SK-N-SH (cell line): ENCODE measurements around the gene C3orf52. TPM values are rescaled to one million over a fixed set of nuclear protein-coding genes. Genes with fewer than 3 reads are reported as not detected.

Source experiments
- CTCF ChIA-PET: fragments of 300-600, 350-600 bp; formaldehyde crosslinking; extraction: SDS; loops from one replicate; lab custom pipeline; 2021; lab: Yijun Ruan, JAX
- POLR2A ChIA-PET: fragments of 350-600 bp; sonication (Branson Sonifier 250); formaldehyde crosslinking; extraction: SDS; loops from one replicate; lab custom pipeline; 2020; ENCODE audit warnings: antibody characterized with exemption, inconsistent platforms; lab: Yijun Ruan, JAX
- DNase-seq: peaks from one replicate; pipeline ENCODE4 v3.0.0; 2012
- H2AFZ ChIP-seq: fragments of 200-600 bp; sonication (generic); 2 replicates; pipeline ENCODE4 v1.8.1; 2016; ENCODE audit warnings: antibody characterized with exemption, mild to moderate bottlenecking, low read depth
- H3F3A ChIP-seq: fragments of 200-600 bp; sonication (generic); replicated peaks from 2 replicates; pipeline ENCODE3; 2016; ENCODE audit warnings: antibody characterized with exemption, mild to moderate bottlenecking; ENCODE audit not compliant: insufficient read depth
- H3K27ac ChIP-seq, 2 experiments: fragments of 200-500 bp in 1 of 2; fragments of 200-600 bp in 1 of 2; sonication (Bioruptor generic) in 1 of 2; sonication (generic), shearing (Covaris generic) in 1 of 2; 2 replicates each; pipeline versions ENCODE4 v1.5.1 to v1.6.1; 2014 to 2016; ENCODE audit warnings: low read depth in 2 of 2, inconsistent platforms in 1 of 2, low read length in 1 of 2, mild to moderate bottlenecking in 1 of 2, mixed read lengths in 1 of 2
- H3K27me3 ChIP-seq: fragments of 200-600 bp; sonication (generic), shearing (Covaris generic); 2 replicates; pipeline ENCODE4 v1.6.1; 2016; ENCODE audit warnings: mixed run types; ENCODE audit not compliant: insufficient read depth
- H3K36me3 ChIP-seq, 2 experiments: fragments of 200-500 bp in 1 of 2; fragments of 200-600 bp in 1 of 2; sonication (Bioruptor generic) in 1 of 2; sonication (generic) in 1 of 2; replicated peaks in 1 of 2; 2 replicates each; pipeline versions ENCODE3 to v1.5.1; 2014 to 2016; ENCODE audit warnings: low read length in 1 of 2, mild to moderate bottlenecking in 1 of 2; ENCODE audit not compliant: insufficient read depth in 2 of 2, control insufficient read depth in 1 of 2
- H3K4me1 ChIP-seq, 2 experiments: fragments of 200-500 bp in 1 of 2; fragments of 200-600 bp in 1 of 2; sonication (Bioruptor generic) in 1 of 2; sonication (generic), shearing (Covaris generic) in 1 of 2; 2 replicates each; pipeline versions ENCODE4 v1.5.1 to v1.6.1; 2014 to 2016; ENCODE audit warnings: low read depth in 1 of 2, low read length in 1 of 2, mixed run types in 1 of 2; ENCODE audit not compliant: insufficient read depth in 2 of 2, control insufficient read depth in 1 of 2
- H3K4me2 ChIP-seq: fragments of 200-600 bp; sonication (generic), shearing (Covaris generic); 2 replicates; pipeline ENCODE4 v1.6.1; 2017; ENCODE audit warnings: mixed run types
- H3K4me3 ChIP-seq, 2 experiments: fragments of 200-500 bp in 1 of 2; fragments of 200-600 bp in 1 of 2; sonication (Bioruptor generic) in 1 of 2; sonication (generic), shearing (Covaris generic) in 1 of 2; 2 replicates each; pipeline versions ENCODE4 v1.5.1 to v1.8.1; 2014 to 2016; ENCODE audit warnings: low read depth in 2 of 2, inconsistent platforms in 1 of 2, low read length in 1 of 2, mild to moderate bottlenecking in 1 of 2, mixed read lengths in 1 of 2, moderate library complexity in 1 of 2
- H3K79me2 ChIP-seq: fragments of 200-600 bp; sonication (generic); 2 replicates; pipeline ENCODE4 v1.8.1; 2017; ENCODE audit warnings: mild to moderate bottlenecking; ENCODE audit not compliant: insufficient read depth
- H3K9ac ChIP-seq: fragments of 200-600 bp; sonication (generic); 2 replicates; pipeline ENCODE4 v1.6.1; 2017; ENCODE audit warnings: mixed run types
- H3K9me2 ChIP-seq: fragments of 200-600 bp; sonication (generic); 2 replicates; pipeline ENCODE4 v1.6.1; 2017; ENCODE audit warnings: mixed run types
- H3K9me3 ChIP-seq: fragments of 200-600 bp; sonication (generic); 2 replicates; pipeline ENCODE4 v1.6.1; 2017; ENCODE audit warnings: mixed run types, mild to moderate bottlenecking, moderate library complexity
- H4K20me1 ChIP-seq: fragments of 200-600 bp; sonication (generic); 2 replicates; pipeline ENCODE4 v1.6.1; 2017; ENCODE audit warnings: mild to moderate bottlenecking, mixed run types; ENCODE audit not compliant: insufficient read depth
- EP300 ChIP-seq, 2 experiments: IDR thresholded peaks; 2 replicates each; pipeline versions ENCODE4 v1.4.0 to v1.6.1; 2012; ENCODE audit warnings: borderline replicate concordance in 1 of 2, low read depth in 1 of 2, low read length in 1 of 2
- EZH2phosphoT487 ChIP-seq: fragments of 200-600 bp; sonication (generic); IDR thresholded peaks from 2 replicates; pipeline ENCODE4 v1.6.1; 2017; ENCODE audit warnings: low read depth, mixed run types, mild to moderate bottlenecking, antibody characterized with exemption, moderate library complexity, borderline replicate concordance
- FOSL2 ChIP-seq: IDR thresholded peaks from 2 replicates; pipeline ENCODE4 v1.4.0; 2012; ENCODE audit warnings: low read depth, mild to moderate bottlenecking, moderate library complexity, borderline replicate concordance
- FOXJ3 ChIP-seq: sonication (generic); formaldehyde crosslinking; IDR thresholded peaks from 2 replicates; pipeline ENCODE4 v1.5.1; 2020; ENCODE audit warnings: mild to moderate bottlenecking, missing genetic modification reagents
- MEF2A ChIP-seq: IDR thresholded peaks from 2 replicates; pipeline ENCODE4 v1.4.0; 2012; ENCODE audit warnings: low read depth, borderline replicate concordance
- RAD21 ChIP-seq: IDR thresholded peaks from 2 replicates; pipeline ENCODE4 v1.6.1; 2012; ENCODE audit warnings: mild to moderate bottlenecking, low read length
- RCOR1 ChIP-seq: fragments of 150-350 bp; IDR thresholded peaks from 2 replicates; pipeline ENCODE4 v1.6.1; 2017; ENCODE audit warnings: antibody characterized with exemption, low read length
- RXRA ChIP-seq: IDR thresholded peaks from 2 replicates; pipeline ENCODE4 v1.4.0; 2012; ENCODE audit warnings: low read depth, mild to moderate bottlenecking, borderline replicate concordance
- TAF1 ChIP-seq: IDR thresholded peaks from 2 replicates; pipeline ENCODE4 v1.6.1; 2012; ENCODE audit warnings: low read depth, mild to moderate bottlenecking, low read length, moderate library complexity, borderline replicate concordance
- TCF12 ChIP-seq: IDR thresholded peaks from 2 replicates; pipeline ENCODE4 v1.4.0; 2012
- WGBS: methylation state at CpG from one replicate; pipeline ENCODE4 v1.1.6; 2017; ENCODE audit warnings: low lambda C conversion rate; 5-methylcytosine and 5-hydroxymethylcytosine counted together
- polyA plus RNA-seq, 3 experiments: library from polyadenylated mRNA; depleted of rRNA; stranded (reverse); fragments of >200 nt; gene quantifications; 2 replicates each; pipeline ENCODE4 v1.2.3, GENCODE V29; 2012
- TF ChIP-seq, protein P1 (sequence below): fragments of 200-600 bp; sonication (generic); IDR thresholded peaks from 2 replicates; pipeline ENCODE4 v1.6.1; 2017; ENCODE audit warnings: antibody characterized with exemption, mild to moderate bottlenecking, moderate library complexity
- TF ChIP-seq, protein P2 (sequence below): IDR thresholded peaks from 2 replicates; pipeline ENCODE4; 2012
- TF ChIP-seq, protein P3 (sequence below): IDR thresholded peaks from 2 replicates; pipeline ENCODE4 v1.4.0; 2012; ENCODE audit warnings: low read depth
- TF ChIP-seq, protein P4 (sequence below): fragments of 150-350 bp; IDR thresholded peaks from 2 replicates; pipeline ENCODE4 v1.6.1; 2017; ENCODE audit warnings: antibody characterized with exemption, low read length, low read depth, borderline replicate concordance

The C3orf52 gene
- polyA plus RNA-seq, 1 of the 3 experiments (the other 2 are of a cell fraction): 5.4 TPM

DNA sequence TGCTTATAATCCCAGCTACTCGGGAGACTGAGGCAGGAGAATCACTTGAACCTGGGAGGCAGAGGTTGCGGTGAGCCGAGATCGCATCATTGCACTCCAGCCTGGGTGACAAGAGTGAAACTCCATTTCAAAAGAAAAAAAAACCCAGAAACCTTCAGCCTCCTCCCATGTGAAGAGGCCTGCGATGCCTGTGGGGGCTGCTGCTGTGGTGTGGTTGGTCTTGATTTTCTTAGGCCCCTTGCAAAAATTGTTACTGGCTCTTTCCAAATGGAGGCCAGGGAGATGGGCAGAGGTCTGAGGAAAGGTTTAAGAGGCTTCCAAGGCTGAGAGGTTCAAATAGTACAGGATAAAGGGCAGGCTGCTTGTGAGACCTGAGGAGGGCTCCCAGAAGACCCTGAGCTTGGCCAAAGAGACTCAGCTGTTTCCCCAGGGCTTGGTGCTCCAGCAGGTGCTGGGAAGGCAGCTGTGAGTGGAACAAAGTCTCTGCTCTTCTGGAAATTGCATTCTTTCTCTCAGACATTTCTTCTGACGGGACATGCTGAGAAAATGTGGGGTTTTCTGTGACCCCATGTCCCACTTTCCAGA, 28.5 kb downstream of the C3orf52 start:
- H3F3A ChIP-seq: no peaks in the 10 kb centered on the region
- no peaks in the 10 kb centered on the region for H3K79me2 ChIP-seq
- H2AFZ ChIP-seq: no peak overlapping the region
- no peaks in the 10 kb centered on the region for H3K27me3 ChIP-seq
- CTCF ChIA-PET: no interaction called here
- H3K4me1 ChIP-seq: no peaks in the 10 kb centered on the region; a peak in 1 of 4 replicates
- H3K9ac ChIP-seq: no peak overlapping the region
- no peak overlapping the region for H3K4me2 ChIP-seq
- 94% methylated on average over 6 of the region's 6 CpGs for WGBS
- POLR2A ChIA-PET: interaction anchor here (0.6 kb wide), 1 partner anchor 205 kb away, joined by 3 read pairs; no protein-coding TSS in a partner anchor
- H4K20me1 ChIP-seq: no peaks in the 10 kb centered on the region
- no peak for TF ChIP-seq MEF2A
- TF ChIP-seq RCOR1: no peak
- no peak for TF ChIP-seq RXRA
- TF ChIP-seq TCF12: no peak
- TF ChIP-seq, protein P1, sequence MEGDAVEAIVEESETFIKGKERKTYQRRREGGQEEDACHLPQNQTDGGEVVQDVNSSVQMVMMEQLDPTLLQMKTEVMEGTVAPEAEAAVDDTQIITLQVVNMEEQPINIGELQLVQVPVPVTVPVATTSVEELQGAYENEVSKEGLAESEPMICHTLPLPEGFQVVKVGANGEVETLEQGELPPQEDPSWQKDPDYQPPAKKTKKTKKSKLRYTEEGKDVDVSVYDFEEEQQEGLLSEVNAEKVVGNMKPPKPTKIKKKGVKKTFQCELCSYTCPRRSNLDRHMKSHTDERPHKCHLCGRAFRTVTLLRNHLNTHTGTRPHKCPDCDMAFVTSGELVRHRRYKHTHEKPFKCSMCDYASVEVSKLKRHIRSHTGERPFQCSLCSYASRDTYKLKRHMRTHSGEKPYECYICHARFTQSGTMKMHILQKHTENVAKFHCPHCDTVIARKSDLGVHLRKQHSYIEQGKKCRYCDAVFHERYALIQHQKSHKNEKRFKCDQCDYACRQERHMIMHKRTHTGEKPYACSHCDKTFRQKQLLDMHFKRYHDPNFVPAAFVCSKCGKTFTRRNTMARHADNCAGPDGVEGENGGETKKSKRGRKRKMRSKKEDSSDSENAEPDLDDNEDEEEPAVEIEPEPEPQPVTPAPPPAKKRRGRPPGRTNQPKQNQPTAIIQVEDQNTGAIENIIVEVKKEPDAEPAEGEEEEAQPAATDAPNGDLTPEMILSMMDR: no peak
- TF ChIP-seq FOXJ3 (CRISPR knock-in tag): no peak
- no peak for TF ChIP-seq RAD21
- TF ChIP-seq TAF1: no peak
- TF ChIP-seq EZH2phosphoT487: no peak
- TF ChIP-seq, protein P2, sequence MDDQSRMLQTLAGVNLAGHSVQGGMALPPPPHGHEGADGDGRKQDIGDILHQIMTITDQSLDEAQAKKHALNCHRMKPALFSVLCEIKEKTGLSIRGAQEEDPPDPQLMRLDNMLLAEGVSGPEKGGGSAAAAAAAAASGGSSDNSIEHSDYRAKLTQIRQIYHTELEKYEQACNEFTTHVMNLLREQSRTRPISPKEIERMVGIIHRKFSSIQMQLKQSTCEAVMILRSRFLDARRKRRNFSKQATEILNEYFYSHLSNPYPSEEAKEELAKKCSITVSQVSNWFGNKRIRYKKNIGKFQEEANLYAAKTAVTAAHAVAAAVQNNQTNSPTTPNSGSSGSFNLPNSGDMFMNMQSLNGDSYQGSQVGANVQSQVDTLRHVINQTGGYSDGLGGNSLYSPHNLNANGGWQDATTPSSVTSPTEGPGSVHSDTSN: no peak
- TF ChIP-seq, protein P3, sequence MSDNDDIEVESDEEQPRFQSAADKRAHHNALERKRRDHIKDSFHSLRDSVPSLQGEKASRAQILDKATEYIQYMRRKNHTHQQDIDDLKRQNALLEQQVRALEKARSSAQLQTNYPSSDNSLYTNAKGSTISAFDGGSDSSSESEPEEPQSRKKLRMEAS: no peak
- no peak for TF ChIP-seq EP300 (IDR thresholded peaks at IDR 0.05; ENCODE audit: borderline replicate concordance in 1 of 2, low read depth in 1 of 2, low read length in 1 of 2)
- no peak for TF ChIP-seq FOSL2
- TF ChIP-seq, protein P4, sequence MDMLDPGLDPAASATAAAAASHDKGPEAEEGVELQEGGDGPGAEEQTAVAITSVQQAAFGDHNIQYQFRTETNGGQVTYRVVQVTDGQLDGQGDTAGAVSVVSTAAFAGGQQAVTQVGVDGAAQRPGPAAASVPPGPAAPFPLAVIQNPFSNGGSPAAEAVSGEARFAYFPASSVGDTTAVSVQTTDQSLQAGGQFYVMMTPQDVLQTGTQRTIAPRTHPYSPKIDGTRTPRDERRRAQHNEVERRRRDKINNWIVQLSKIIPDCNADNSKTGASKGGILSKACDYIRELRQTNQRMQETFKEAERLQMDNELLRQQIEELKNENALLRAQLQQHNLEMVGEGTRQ: no peak
- TF ChIP-seq, all 33 proteins: peak for 0
- no peaks in the 10 kb centered on the region for H3K9me2 ChIP-seq
- H3K27ac ChIP-seq: no peak overlapping the region
- no peaks in the 10 kb centered on the region for H3K9me3 ChIP-seq
- H3K4me3 ChIP-seq: no peak overlapping the region
- no peak for DNase-seq
- peaks cover 0 to 18% of the 10 kb centered on the region in 2 experiments for H3K36me3 ChIP-seq
